HG03159 (cell line): ENCODE results near the gene RERE.

Experiments
- ATAC-seq: cut with Tn5 transposase; IDR thresholded peaks from one replicate; pipeline ENCODE4 v1.9.1; 2021; ENCODE audit warnings: mild to moderate bottlenecking, moderate library complexity; ENCODE audit not compliant: unreplicated experiment

Gene RERE

GRCh38 chr1:8359617-8360481, 457.6 kb downstream of the RERE start:
- no peak for ATAC-seq

- ATAC-seq: no peak
These were observed 458.4 kb downstream of the RERE start for GRCh38 chr1:8358897-8359616.

DNA sequence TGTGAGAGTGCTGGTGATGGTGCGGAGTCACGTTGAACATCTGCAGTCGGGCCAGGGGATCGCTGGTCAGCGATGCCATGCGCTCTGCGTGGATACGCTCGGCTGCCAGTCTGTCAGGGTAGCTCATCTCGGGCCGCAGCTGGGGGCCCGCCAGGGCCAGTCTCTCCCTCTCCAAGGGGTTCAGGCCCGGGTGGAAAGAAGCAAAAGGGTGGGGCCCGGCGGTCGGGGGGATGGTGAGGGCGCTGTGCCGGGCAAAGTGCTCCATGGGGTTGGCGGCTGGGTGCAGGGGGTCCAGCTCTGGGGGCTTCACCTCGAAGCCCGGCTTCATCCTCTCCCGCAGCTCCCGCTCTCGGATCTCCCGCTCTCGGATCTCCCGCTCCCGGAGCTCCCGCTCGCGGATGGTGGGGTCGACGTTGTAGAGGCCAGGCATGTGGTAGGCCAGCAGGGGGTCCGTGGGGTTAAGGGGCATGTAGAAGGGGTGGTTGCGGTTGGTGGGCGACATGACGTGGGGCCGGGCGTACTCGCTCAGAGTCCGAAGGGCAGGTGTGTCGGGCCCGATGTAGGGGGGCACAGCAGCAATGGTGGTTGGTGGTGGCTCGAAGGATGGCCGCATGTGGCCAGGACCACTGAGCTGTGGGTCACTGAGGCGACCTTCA, 459.1 kb downstream of the RERE start:
- ATAC-seq: no peak

- no peak for ATAC-seq
These were observed 459.9 kb downstream of the RERE start for GRCh38 chr1:8357329-8358101.

DNA sequence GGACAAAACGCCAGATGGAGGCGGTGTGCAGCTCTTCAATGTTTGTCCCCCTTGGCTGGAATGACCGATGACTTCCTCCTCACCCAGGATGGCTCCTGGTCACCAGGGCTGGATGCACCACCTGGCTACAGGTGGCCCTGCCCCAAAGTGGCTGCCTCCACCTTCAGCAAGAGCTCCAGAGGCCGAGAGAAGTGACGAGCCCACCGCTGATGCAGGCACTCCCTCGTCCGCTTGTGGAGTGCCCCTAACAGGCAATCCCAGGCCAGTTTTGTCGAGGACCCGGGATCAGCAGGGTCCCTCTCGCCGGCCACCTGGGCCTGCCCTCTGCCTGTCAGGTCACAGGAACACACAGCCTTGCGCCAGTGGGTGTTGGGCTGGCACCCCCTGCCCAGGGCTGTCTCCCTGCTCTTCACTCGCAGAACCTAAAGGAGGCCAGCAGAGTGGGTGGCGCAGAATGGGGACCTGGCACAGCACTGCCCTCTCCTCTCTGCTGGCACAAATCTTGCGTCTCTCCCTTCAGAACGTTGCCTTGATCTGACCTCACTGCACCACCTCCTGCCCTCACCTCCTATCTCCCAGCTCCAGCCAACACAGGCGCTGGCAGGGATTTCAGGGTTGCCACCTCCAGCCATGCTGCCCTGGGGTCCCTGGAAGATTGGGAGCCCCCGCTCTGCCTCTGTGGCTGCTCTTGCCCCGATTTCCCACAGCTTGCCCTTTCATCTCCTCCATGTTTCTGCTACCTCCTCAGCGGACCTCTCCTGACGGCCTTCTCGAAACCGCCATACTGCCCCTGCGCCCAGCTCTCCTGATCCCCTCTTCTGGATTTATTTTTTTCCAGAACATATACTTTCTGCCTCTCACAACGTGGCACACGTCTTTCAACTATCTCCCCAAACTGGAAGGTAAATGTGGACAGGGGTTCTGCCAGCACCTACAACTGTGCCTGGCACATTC, 460.9 kb downstream of the RERE start:
- no peak for ATAC-seq

- ATAC-seq: no peak
These were observed 461.8 kb downstream of the RERE start for GRCh38 chr1:8355439-8356255.

GRCh38 chr1:8354038-8354437, 463.4 kb downstream of the RERE start:
- no peak for ATAC-seq

DNA sequence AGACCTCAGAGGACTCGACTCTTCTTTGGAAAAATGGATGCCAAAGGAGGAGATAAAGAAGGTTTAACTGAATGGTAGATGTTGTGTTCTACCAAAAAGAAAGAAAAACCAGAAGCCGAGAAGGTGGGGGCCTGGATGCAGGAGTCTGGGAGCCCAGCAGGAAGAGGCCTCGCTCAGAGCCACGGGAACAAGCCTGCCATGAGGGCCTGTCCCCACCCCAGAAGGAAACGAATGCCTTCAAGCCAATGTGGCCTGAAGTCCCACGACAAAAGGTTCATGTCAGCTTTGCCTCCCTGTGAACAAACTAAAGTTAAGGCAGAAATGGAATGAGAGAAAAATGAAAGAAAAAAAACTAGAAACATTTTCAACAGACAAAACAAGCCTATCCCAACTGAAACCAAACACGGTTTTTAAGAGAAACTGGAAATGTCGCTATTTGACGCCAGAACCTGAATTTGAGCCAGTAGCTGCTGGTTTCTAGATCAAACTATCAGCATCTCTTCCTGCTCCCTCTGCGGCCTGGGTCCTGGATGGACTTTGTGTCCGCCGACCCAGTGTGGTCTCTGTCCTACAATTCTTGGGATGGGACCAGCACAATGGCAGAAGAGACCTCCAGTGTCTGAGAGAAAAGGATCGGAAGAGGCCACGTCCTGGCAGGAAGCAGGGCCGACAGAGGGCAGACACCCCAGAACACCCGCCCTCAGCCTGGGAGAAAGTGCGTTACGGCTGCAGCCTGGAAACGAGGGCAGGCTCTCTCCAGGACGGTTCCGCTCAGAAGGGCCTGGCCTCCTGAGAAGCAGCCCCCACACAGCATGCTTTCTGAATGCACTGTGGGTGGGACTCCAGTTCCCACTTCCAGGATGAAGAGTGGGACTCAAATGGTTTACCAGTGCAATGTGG, 464.3 kb downstream of the RERE start:
- ATAC-seq: no peak

GRCh38 chr1:8352471-8352845, 465.0 kb downstream of the RERE start:
- ATAC-seq: no peak

DNA sequence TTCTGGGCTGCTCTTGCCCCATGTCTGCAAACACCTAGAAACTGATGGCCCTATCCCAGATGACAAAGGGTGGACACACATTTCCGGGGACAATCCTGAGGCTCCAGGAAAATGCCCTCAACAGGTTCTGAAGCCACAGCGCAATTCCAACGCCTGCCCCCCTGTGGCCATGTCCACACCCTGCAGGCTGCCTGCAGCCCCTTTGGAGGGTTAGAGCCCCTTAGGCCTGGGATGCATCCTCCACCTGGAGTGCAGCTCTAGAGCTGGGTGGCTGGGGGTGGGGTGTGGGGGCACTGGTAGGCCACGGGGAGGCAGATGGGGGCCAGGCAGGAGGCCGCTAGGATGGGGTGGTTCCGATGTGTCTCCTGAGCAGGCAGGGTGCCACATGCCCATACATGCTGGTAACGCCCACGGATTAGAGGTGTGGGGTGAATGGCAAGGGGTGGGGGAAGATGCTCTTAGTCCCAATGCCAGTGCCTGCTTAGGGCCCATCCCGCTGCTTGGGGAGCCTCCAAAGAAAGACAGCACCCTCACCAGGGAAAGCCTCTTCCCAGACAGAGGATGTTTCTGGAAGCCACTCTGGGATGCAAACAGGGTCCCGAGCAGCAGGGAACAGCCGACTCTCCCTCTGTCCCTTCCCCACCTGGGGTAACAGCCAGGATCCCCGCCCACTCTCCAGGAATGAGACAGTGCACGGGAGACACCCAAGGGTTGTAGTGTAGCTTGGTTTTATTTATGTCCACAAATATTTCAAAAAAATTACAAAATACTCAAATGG, 465.6 kb downstream of the RERE start:
- no peak for ATAC-seq

- ATAC-seq: no peak
These were observed 466.3 kb downstream of the RERE start for GRCh38 chr1:8350914-8351684.

DNA sequence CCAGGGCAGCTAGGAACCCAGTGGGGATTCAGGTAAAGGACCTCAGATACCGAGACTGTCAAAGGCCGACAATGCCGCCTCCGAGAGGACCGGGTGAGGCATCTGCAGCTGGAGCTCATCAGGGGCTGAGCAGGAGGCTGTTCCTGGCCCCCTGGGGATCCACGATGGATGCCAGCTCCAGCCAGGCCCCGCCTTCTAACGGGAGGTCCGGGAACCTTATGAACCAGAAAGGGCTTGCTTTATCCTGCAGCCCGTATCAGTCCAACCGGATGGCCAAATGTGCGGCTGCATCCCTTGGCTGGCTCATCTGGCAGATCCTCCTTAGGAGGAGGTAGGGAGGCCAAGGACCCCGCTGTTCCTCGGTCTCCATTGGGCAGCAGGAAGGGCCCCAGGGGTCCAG, 467.5 kb downstream of the RERE start:
- ATAC-seq: no peak

DNA sequence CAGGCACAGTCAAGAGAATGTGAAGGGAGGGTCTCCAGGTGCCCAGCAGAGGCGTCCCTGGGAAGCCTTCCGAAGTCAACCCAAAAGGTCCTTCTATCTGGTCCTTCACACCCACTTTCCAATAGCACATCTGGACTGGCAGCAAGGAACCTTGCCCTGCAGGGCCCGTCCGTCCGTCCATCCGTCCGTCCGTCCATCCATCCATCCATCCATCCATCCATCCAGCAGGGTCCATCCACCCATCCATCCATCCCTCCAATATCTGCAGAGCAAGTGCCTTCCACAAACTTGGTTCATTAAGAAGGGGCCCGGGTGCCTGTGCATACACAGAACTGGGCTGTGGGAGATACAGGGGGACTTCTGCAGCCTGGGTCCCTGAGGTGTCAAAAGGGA, 468.0 kb downstream of the RERE start:
- ATAC-seq: no peak

GRCh38 chr1:8348777-8349472, 468.5 kb downstream of the RERE start:
- no peak for ATAC-seq

DNA sequence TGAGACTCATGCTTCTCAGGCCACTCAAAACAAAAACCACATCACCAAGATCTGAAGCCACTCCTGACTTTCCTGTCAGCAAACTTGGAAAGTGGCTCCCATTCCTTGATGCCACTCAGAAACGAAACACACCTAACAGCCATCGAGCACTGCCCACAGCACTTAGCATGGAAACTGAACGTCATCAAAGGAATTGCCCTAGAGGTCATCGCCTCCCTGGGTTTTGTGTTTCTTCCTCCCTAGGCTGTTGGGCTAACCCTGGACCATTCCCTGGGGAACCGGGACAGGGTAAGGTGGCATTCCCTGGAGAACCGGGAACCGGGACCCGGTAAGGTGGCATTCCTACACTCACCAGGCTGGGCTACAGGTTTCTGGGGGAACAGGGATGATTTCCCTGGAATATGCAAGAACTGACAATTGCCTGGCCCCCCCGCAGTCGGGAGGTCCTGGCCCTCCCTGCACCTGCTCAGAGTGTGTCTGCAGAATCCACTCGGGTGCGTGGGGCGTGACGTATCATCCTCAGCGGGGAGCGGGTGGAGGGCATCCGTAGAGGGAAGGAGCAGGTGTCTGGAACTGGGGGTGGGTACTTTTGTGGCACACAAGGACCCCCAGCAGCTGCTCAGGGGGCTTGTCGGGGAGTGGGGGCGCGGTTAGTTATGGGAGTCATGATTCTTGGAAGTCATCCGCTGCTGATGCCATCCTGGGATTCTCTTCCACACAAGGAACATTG, 469.2 kb downstream of the RERE start:
- ATAC-seq: no peak
